B cell (primary cell): ENCODE measurements around the gene NFASC.

Experiments used
- EZH2 ChIP-seq: IDR thresholded peaks from 2 replicates; pipeline ENCODE4 v1.6.1; 2012; ENCODE audit warnings: borderline replicate concordance, low read depth, mild to moderate bottlenecking, moderate library complexity, low read length; ENCODE audit not compliant: insufficient read depth, poor library complexity, severe bottlenecking
- TF ChIP-seq, protein P1 (sequence below): fragments of 200-600 bp; IDR thresholded peaks from one replicate; pipeline ENCODE4 v1.8.0; 2022; ENCODE audit warnings: antibody characterized with exemption, mild to moderate bottlenecking

DNA sequence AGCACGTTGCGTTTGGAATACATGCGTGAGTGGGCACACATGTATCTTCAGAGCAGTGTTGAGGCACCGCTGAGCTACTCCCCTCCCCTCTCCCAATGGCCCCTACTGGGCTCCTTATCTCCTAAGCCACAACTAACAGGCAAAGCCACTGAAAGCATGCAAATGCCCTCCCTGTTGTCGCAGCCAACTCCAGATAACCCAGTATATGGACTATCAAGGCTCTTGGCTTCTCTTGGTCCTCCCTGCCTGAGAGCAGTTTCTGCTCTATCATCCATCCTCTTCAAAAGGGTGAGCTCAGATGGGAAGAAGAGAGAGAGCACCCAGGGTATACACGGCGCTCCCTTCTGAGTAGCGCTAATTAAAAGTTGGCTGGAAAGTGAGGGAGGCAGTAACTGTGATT, 113.8 kb downstream of the NFASC start:
- TF ChIP-seq, protein P1, sequence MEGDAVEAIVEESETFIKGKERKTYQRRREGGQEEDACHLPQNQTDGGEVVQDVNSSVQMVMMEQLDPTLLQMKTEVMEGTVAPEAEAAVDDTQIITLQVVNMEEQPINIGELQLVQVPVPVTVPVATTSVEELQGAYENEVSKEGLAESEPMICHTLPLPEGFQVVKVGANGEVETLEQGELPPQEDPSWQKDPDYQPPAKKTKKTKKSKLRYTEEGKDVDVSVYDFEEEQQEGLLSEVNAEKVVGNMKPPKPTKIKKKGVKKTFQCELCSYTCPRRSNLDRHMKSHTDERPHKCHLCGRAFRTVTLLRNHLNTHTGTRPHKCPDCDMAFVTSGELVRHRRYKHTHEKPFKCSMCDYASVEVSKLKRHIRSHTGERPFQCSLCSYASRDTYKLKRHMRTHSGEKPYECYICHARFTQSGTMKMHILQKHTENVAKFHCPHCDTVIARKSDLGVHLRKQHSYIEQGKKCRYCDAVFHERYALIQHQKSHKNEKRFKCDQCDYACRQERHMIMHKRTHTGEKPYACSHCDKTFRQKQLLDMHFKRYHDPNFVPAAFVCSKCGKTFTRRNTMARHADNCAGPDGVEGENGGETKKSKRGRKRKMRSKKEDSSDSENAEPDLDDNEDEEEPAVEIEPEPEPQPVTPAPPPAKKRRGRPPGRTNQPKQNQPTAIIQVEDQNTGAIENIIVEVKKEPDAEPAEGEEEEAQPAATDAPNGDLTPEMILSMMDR = no peak
- no peak for TF ChIP-seq EZH2
